Stimulated activated CD4-positive, alpha-beta T cell treated with anti-CD3 and anti-CD28 coated beads, Interleukin-12 subunit alpha, Interleukin-12 subunit beta, amount 100 ng/mL, for 4 hours (primary cell): ENCODE results near the gene HTR7.
"Not testable (repeated sequence)": the region's sequence is repeated elsewhere in the genome, so short reads cannot be mapped to it uniquely, and the experiment has no call there.

ENCODE experiments used
- DNase-seq: peaks from one replicate; pipeline ENCODE4 v3.0.0-alpha.2; 2020

Gene HTR7

DNA sequence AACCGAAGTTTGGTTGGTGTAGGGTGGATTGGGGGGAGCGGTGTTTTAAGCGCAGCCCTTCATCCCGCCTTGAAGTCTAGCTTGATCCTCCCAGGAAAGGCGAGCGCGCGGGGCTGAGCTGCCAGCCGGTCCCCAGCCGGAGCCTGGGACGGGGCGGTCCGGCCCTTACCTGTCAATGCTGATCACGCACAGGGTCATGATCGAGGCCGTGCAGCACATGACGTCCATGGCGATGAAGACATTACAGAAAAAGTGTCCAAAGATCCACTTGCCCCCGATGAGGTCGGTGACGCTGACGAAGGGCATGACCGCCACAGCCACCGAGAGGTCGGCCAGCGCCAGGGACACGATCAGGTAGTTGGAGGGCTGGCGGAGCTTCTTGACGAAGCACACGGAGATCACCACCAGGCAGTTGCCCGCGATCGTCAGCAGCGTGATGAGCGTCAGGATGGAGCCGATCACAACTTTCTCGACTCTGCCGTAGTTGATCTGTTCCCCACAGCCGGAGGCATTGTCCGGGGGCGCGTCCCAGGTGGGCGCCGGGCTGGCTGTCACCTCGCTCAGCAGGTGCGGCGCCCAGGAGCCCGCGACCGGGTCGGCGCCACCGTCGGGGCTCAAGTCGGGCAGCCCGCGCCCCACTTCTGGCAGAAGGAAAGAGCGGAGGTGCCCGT, 740 bp downstream of the HTR7 start:
- no peak for DNase-seq

DNA sequence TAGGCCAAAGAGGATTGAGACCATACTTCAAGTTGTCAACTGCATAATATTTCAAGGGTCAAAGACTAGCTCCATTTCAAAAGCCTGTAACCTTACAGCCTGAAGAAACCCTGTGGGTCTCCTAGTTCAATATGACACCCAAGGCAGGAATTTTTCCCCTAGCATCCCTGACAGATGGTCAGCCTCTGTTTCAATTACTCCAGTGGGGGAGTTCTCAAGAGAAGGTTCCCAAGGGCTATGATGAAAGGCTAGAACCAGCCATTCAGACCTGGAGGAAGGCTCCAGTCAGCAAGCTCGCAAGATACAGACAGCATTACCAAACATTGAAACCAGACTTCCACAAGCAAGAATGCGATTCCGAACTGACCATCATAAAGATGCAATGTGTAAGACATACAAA, 1.6 kb downstream of the HTR7 start:
- DNase-seq: no peak

DNA sequence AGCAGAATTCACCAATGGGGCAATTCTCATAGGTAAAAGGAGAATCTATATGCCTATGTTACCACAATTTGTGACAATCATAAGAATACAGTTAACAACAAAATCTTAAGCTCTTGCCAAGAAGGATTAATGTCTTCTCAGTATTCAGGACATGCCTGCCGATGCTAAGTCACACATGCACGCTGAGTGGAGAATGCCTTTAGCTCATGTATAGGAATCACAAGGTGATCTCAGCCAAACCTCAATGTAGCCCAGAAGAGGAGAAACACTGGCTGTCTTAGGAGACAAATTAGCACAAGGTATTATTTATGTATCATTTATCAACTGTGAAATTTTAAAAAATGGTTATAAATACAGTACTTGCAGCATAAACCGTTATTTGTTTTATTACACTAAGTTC, 2.7 kb downstream of the HTR7 start:
- DNase-seq: no peak

GRCh38 chr10:90849956-90850749, 7.7 kb downstream of the HTR7 start:
- DNase-seq: no peak

DNA sequence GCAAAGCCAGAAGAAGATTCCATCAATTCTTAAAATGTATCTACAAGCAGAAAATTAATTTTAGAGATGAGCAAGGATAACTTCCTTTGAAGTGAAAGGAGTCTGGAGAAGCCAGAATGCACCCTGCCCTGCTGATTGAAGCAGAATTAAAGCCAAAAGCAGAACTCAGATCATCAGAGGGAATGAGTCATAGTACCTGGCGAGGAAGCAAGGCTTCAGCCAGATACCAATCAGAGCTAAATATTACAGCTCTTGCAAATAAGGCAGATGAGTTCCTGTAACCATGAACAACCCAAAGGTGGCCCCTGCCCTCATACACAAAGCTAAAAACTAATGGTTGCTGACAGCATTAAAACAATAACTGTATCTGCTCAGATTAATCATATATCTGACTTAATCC, 10.4 kb downstream of the HTR7 start:
- DNase-seq: no peak

- no peak for DNase-seq
These were observed 11.1 kb downstream of the HTR7 start for GRCh38 chr10:90846746-90847145.

GRCh38 chr10:90845726-90846125, 12.1 kb downstream of the HTR7 start:
- no peak for DNase-seq

GRCh38 chr10:90842725-90843124, 15.1 kb downstream of the HTR7 start:
- no peak for DNase-seq

- no peak for DNase-seq
These were observed 20.4 kb downstream of the HTR7 start for GRCh38 chr10:90837486-90837885.

DNA sequence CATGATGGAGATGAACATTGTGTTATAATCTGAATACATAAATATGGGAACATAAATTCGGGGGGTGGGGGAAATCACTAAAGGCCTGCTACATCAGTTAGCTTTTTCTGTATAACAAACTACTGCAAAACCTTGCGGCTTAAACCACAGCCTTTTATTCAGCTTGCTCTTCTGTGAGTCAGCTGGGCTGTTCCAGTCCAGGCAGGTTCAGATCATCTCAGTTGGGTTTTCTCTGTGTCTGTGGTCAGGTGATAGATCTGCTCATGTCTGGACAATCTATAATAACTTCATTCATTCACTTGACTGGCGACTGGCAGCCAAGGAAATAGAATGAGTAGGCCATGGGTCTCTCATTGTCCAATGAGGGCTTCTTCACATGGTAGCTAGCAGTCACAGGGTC, 23.5 kb downstream of the HTR7 start:
- no peak for DNase-seq

GRCh38 chr10:90832111-90832510, 25.7 kb downstream of the HTR7 start:
- DNase-seq: no peak

GRCh38 chr10:90822508-90822907, 35.3 kb downstream of the HTR7 start:
- DNase-seq: no peak

DNA sequence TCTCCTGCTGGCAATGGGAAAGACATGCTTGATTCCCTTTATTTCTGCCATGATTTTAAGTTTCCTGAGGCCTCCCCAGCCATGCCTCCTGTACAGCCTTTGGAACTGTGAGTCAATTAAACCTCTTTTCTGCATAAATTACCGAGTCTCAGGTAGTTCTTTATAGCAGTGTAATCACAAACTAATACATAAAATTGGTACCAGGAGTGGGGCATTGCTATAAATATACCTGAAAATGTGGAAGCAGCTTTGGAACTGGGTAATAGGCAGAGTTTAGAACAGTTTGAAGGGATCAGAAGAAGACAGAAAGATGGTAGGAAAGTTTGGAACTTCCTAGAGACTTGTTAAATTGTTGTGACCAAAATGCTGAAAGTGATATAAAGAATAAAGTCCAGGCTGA, 36.0 kb downstream of the HTR7 start:
- not testable (repeated sequence) for DNase-seq

- DNase-seq: no peak
These were observed 37.9 kb downstream of the HTR7 start for GRCh38 chr10:90819911-90820310.

DNA sequence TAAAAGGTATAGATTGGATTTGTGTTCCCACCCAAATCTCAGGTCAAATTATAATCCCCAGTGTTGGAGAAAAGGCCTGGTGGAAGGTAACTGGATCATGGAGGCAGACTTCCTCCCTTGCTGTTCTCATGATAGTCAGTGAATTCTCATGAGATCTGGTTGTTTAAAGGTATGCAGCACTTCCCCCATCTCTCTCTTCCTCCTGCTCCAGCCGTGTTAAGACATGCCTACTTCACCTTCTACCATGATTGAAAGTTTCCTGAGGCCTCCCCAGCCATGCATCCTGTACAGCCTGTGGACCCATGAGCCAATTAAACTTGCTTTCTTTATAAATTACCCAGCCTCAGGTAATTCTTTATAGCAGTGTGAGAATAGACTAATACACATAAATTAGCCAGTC, 39.1 kb downstream of the HTR7 start:
- DNase-seq: no peak

GRCh38 chr10:90817128-90817889, 40.5 kb downstream of the HTR7 start:
- no peak for DNase-seq

GRCh38 chr10:90816466-90816865, 41.4 kb downstream of the HTR7 start:
- no peak for DNase-seq

GRCh38 chr10:90813594-90814365, 44.1 kb downstream of the HTR7 start:
- DNase-seq: no peak

DNA sequence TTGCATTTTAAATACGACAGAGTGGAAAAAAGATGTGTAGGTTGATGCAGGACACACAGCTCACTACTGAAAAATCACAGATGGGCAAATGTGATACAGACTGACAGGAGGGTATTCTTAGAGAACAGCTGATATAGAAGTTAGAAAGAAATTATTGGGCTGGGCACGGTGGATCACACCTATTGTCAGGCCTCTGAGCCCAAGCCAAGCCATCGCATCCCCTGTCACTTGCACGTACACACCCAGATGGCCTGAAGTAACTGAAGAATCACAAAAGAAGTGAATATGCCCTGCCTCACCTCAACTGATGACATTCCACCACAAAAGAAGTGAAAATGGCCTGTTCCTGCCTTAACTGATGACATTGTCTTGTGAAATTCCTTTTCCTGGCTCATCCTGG, 50.7 kb downstream of the HTR7 start:
- DNase-seq: not testable (repeated sequence)

DNA sequence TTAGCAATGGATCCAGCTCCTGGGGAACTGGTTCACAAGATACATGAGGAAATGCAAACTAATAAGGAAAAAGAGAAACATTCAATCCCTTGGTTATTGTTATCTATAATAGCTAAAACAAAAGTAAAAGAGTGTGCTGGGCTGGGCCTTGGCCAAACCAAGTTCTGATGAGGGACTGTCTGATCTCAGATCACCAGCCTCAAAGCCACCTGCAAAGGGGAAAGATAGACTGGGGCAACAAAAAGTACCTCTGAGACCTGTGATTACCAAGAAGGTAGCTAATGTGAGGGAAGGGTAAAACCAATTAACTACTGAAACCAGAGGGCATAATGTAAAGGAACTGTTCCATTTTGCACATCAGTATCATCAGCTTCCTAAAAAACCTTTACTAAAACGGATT, 51.2 kb downstream of the HTR7 start:
- no peak for DNase-seq

DNA sequence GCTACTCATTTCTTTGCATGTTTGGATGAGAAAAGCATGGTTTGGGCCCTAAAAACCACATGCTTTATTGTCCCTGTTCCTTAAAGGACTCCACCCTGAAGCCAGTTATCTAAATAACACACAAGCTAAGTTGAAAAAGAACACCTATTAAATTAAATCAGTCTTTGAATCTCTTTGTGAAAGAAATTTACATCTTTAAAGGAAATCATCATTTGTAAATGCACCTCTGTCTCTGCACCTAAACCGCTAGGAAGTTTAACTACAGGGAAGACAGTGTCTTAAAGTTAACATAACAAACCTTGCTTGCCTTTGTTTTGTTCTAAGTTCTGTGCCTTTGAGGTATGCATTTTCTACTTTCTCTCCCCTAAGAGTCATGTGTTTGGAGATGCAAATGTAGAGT, 52.6 kb downstream of the HTR7 start:
- DNase-seq: no peak

DNA sequence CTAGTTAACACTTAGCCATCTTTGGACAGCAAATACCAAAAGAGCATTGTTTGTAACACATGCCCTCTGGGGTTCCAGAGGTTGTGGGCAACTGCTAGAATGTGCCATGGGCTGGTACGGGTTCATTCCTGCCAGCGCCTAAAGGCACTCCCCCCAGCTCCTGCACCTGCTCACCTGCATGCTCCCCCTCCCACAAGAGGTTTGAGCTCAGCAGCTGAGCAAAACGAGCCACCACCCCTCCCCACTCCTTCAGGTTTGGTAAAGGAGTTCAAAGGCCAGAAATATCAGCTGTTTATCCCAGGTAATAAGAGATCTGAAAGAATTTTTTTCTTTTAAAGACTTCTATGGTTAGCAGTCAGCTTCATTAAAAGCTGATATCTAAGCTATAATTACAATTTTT, 53.5 kb downstream of the HTR7 start:
- DNase-seq: no peak

GRCh38 chr10:90801608-90802007, 56.2 kb downstream of the HTR7 start:
- DNase-seq: no peak
